HCT116 (cell line): Measurements from ENCODE around the gene CTSZ. TPM values are rescaled to one million over a fixed set of nuclear protein-coding genes. Genes with fewer than 3 reads are reported as not detected.

Experiments used
- ATAC-seq: fragments of 200-7000 bp; cut with Tn5 transposase; 2 replicates; pipeline ENCODE4 v1.9.1; 2020; ENCODE audit warnings: mild to moderate bottlenecking, moderate library complexity
- BruUV-seq: library from RNA; stranded (reverse); fragments of 400-500 nt; replicated peaks from 2 replicates; lab custom pipeline; 2021; lab: Mats Ljungman, UMichigan
- CTCF ChIA-PET: fragments of 300-600 bp; sonication (Branson Sonifier 250); formaldehyde crosslinking; loops from one replicate; lab custom pipeline; 2021; ENCODE audit warnings: antibody characterized with exemption; lab: Charles Lee
- POLR2A ChIA-PET: fragments of 300-600, 350-600 bp; sonication (Branson Sonifier 250); formaldehyde crosslinking; loops from one replicate; lab custom pipeline; 2021; ENCODE audit warnings: antibody characterized with exemption; lab: Charles Lee
- RAD21 ChIA-PET, 2 experiments: fragments of 300-600 bp; sonication (Branson Sonifier 250); formaldehyde crosslinking; loops; one replicate each; lab custom pipeline; 2023; ENCODE audit warnings: low total read pairs in 2 of 2; ENCODE audit not compliant: uncharacterized antibody in 2 of 2, unreplicated experiment in 2 of 2, low non-redundant PET in 1 of 2; lab: Charles Lee
- DNase-seq: peaks from one replicate; pipeline ENCODE4 v3.0.0-alpha.2; 2010; ENCODE audit warnings: low read depth, low spot score
- H2AFZ ChIP-seq: fragments of 200-600 bp; shearing (Covaris generic), sonication (generic); 2 replicates; pipeline ENCODE4 v1.6.1; 2017; ENCODE audit warnings: low read depth, mixed run types, mixed read lengths, antibody characterized with exemption, low read length; ENCODE audit not compliant: poor library complexity, severe bottlenecking
- H3K27ac ChIP-seq: 2 replicates; pipeline ENCODE4 v1.5.1; 2012; ENCODE audit warnings: low read depth, low read length
- H3K27me3 ChIP-seq: fragments of 200-600 bp; sonication (generic); 2 replicates; pipeline ENCODE4 v1.6.1; 2016; ENCODE audit warnings: mixed run types, low read length, mixed read lengths; ENCODE audit not compliant: insufficient read depth
- H3K36me3 ChIP-seq, 2 experiments: fragments of 200-500 bp in 1 of 2; fragments of 200-600 bp in 1 of 2; sonication (Bioruptor generic) in 1 of 2; sonication (generic) in 1 of 2; 2 replicates each; pipeline versions ENCODE4 v1.5.1 to v1.6.1; 2014 to 2016; ENCODE audit warnings: low read length in 2 of 2, inconsistent platforms in 1 of 2, mixed read lengths in 1 of 2, mixed run types in 1 of 2; ENCODE audit not compliant: insufficient read depth in 2 of 2, control insufficient read depth in 1 of 2
- H3K4me1 ChIP-seq, 2 experiments: fragments of 200-600 bp in 1 of 2; sonication (generic) in 1 of 2; 2 replicates each; pipeline versions ENCODE4 v1.5.1 to v1.6.1; 2012 to 2017; ENCODE audit warnings: low read length in 2 of 2, inconsistent platforms in 1 of 2, mild to moderate bottlenecking in 1 of 2, mixed read lengths in 1 of 2, mixed run types in 1 of 2, moderate library complexity in 1 of 2; ENCODE audit not compliant: insufficient read depth in 2 of 2, control insufficient read depth in 1 of 2
- H3K4me2 ChIP-seq: fragments of 200-600 bp; sonication (generic); 2 replicates; pipeline ENCODE4 v1.6.1; 2017; ENCODE audit warnings: mixed run types, low read length, mixed read lengths
- H3K4me3 ChIP-seq, 2 experiments: fragments of 200-600 bp in 1 of 2; sonication (generic) in 1 of 2; replicated peaks in 1 of 2; 2 replicates each; pipeline ENCODE4 v1.5.1; 2011 to 2016; ENCODE audit warnings: low read length in 2 of 2, control low read depth in 1 of 2, low read depth in 1 of 2, mild to moderate bottlenecking in 1 of 2, mixed read lengths in 1 of 2, mixed run types in 1 of 2
- H3K79me2 ChIP-seq: fragments of 200-600 bp; sonication (generic); 2 replicates; pipeline ENCODE4 v1.6.1; 2017; ENCODE audit warnings: mild to moderate bottlenecking, mixed run types, low read length, moderate library complexity, mixed read lengths; ENCODE audit not compliant: insufficient read depth
- H3K9ac ChIP-seq: fragments of 200-600 bp; sonication (generic); 2 replicates; pipeline ENCODE4 v1.6.1; 2016; ENCODE audit warnings: low read length, mixed read lengths
- H3K9me2 ChIP-seq: fragments of 200-600 bp; sonication (generic), shearing (Covaris generic); 2 replicates; pipeline ENCODE4 v1.6.1; 2017; ENCODE audit warnings: mixed run types, mild to moderate bottlenecking, moderate library complexity; ENCODE audit not compliant: insufficient read depth
- H3K9me3 ChIP-seq, 2 experiments: fragments of 200-500 bp in 1 of 2; fragments of 200-600 bp in 1 of 2; sonication (Bioruptor generic) in 1 of 2; sonication (generic) in 1 of 2; 2 replicates each; pipeline ENCODE4 v1.6.1; 2014 to 2017; ENCODE audit warnings: low read length in 2 of 2, mixed read lengths in 2 of 2, inconsistent platforms in 1 of 2, low read depth in 1 of 2, mild to moderate bottlenecking in 1 of 2, mixed run types in 1 of 2, moderate library complexity in 1 of 2; ENCODE audit not compliant: control insufficient read depth in 1 of 2, insufficient read depth in 1 of 2
- H4K20me1 ChIP-seq: fragments of 200-600 bp; sonication (generic), shearing (Covaris generic); 2 replicates; pipeline ENCODE4 v1.6.1; 2017; ENCODE audit warnings: mixed run types, mild to moderate bottlenecking, moderate library complexity; ENCODE audit not compliant: insufficient read depth
- CTCF ChIP-seq, 3 experiments: fragments of 200-600 bp in 1 of 3; sonication (generic) in 1 of 3; IDR thresholded peaks in 2 of 3; conservative IDR thresholded peaks in 1 of 3; 2 replicates each; pipeline ENCODE4 v1.5.1; 2012 to 2017; ENCODE audit warnings: low read depth in 2 of 3, low read length in 2 of 3, antibody characterized with exemption in 1 of 3, borderline replicate concordance in 1 of 3, control low read depth in 1 of 3, mild to moderate bottlenecking in 1 of 3, mixed read lengths in 1 of 3, mixed run types in 1 of 3, moderate library complexity in 1 of 3; ENCODE audit not compliant: insufficient read depth in 1 of 3
- FOSL1 ChIP-seq: IDR thresholded peaks from 2 replicates; pipeline ENCODE4 v1.6.1; 2012; ENCODE audit warnings: low read depth
- RAD21 ChIP-seq: IDR thresholded peaks from 2 replicates; pipeline ENCODE4 v1.6.1; 2012; ENCODE audit warnings: low read depth, mild to moderate bottlenecking
- REST ChIP-seq: IDR thresholded peaks from 2 replicates; pipeline ENCODE4 v1.6.1; 2012; ENCODE audit warnings: low read depth
- SRF ChIP-seq: IDR thresholded peaks from 2 replicates; pipeline ENCODE4 v1.6.1; 2012; ENCODE audit warnings: low read depth
- TCF7L2 ChIP-seq: IDR thresholded peaks from 2 replicates; pipeline ENCODE4 v1.7.0; 2011; ENCODE audit warnings: borderline replicate concordance, inconsistent platforms; ENCODE audit not compliant: insufficient read depth, insufficient read length; ENCODE audit errors: extremely low read depth
- ZBTB33 ChIP-seq: IDR thresholded peaks from 2 replicates; pipeline ENCODE4 v1.6.1; 2011; ENCODE audit warnings: mild to moderate bottlenecking, low read length, moderate library complexity; ENCODE audit not compliant: insufficient replicate concordance; ENCODE audit errors: extremely low read depth
- intact Hi-C: fragments of 100-400 bp; cut with micrococcal nuclease; formaldehyde crosslinking; loops from 2 replicates; pipeline ENCODE4 v1.10.0; 2022
- total RNA-seq: library from RNA; stranded (reverse); gene quantifications from one replicate; pipeline ENCODE4 v1.2.1, GENCODE V29; 2021; ENCODE audit not compliant: unreplicated experiment

CTSZ gene
- total RNA-seq, 1 experiment from 2014 or later: 100 TPM

- H3K9ac ChIP-seq: peak overlapping the region; percentile 86
- ATAC-seq: no peak
Observed at GRCh38 chr20:59030911-59031563, 24.0 kb upstream of the CTSZ start.

More at GRCh38 chr20:59030911-59031563, 24.0 kb upstream of the CTSZ start:
- H3K4me1 ChIP-seq: peaks cover 10 to 25% of the 10 kb centered on the region in 2 experiments
- intact Hi-C loops: loop anchor here (5.0 to 10.0 kb wide), 2 partner anchors 49 to 136 kb away; partner anchors contain the start of gene NELFCD
- RAD21 ChIA-PET: no interaction called here
- POLR2A ChIA-PET: interaction anchor here (1.9 kb wide), 1 partner anchor 11 kb away, joined by 13 read pairs; the partner anchor contains the start of gene PRELID3B
- H4K20me1 ChIP-seq: peaks cover 24% of the 10 kb centered on the region; the same call in 1 of the 2 replicates
- H2AFZ ChIP-seq: no peak overlapping the region
- H3K27me3 ChIP-seq: no peaks in the 10 kb centered on the region
- TF ChIP-seq RAD21: no peak
- TF ChIP-seq ZBTB33: no peak
- TF ChIP-seq TCF7L2: no peak
- TF ChIP-seq SRF: no peak
- no peak for TF ChIP-seq FOSL1
- no peak for TF ChIP-seq REST
- TF ChIP-seq CTCF (IDR thresholded peaks at IDR 0.05 in 2 of 3, conservative IDR thresholded peaks at IDR 0.05 in 1 of 3; ENCODE audit: borderline replicate concordance in 1 of 3, insufficient read depth in 1 of 3, low read depth in 2 of 3, low read length in 2 of 3): no peak
- H3K4me3 ChIP-seq: peak overlapping the region; percentile 86
- H3K79me2 ChIP-seq: peaks cover 70% of the 10 kb centered on the region
- H3K36me3 ChIP-seq: peaks cover 39 to 45% of the 10 kb centered on the region in 2 experiments
- no peaks in the 10 kb centered on the region for H3K9me2 ChIP-seq
- CTCF ChIA-PET: interaction anchor here (1.3 kb wide), 1 partner anchor 12 kb away, joined by 3 read pairs; no protein-coding TSS in a partner anchor
- H3K4me2 ChIP-seq: peak overlapping the region; percentile 81
- TSS peak; percentile 33 for BruUV-seq
- DNase-seq: no peak
- peak overlapping the region; percentile 78; the same call in 1 of the 2 replicates for H3K27ac ChIP-seq
- no peaks in the 10 kb centered on the region for H3K9me3 ChIP-seq
